T-helper 2 cell (primary cell): ENCODE measurements around the gene DDX54.
A peak's percentile ranks its signal among the peaks of the same experiment; 100 is the strongest.

Source experiments
- DNase-seq, 5 experiments: peaks; one replicate each; pipeline versions ENCODE4 v3.0.0 to v3.0.0-alpha.2; 2012 to 2022

Gene DDX54

GRCh38 chr12:113116875-113117274, 68.4 kb downstream of the DDX54 start:
- DNase-seq = no peak

DNA sequence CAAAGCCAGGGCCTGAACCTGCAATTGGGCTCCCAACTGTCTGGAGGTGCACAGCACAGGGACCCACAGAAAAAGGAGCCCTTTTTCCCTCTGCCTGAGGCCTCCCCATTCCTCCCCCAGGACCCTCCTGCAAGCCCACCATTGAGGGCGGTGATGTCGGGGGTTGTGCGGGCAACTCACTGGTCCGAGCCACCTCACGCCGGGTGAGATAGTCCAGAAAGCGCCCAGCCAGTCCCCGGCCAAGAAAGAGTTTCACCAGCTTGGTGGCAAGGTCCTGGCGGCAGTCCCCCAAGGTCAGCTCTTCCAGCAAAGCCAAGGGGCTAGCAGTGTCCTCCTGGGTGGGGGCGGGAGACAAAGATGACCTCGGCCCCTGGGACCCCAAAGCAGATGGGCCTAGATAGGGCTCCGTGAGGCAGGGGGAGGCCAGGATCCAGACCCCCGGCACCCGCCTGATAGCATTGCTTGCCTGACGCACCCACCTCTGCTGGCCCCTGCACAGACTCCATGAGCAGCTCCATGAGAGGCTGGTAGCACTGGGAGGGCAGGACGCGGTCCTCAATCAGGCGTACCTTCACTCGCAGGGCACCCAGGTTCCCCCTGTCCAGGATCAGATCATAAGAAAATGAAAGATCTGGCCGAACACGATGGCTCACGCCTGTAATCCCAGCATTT, 69.7 kb downstream of the DDX54 start:
- no peak for DNase-seq

DNA sequence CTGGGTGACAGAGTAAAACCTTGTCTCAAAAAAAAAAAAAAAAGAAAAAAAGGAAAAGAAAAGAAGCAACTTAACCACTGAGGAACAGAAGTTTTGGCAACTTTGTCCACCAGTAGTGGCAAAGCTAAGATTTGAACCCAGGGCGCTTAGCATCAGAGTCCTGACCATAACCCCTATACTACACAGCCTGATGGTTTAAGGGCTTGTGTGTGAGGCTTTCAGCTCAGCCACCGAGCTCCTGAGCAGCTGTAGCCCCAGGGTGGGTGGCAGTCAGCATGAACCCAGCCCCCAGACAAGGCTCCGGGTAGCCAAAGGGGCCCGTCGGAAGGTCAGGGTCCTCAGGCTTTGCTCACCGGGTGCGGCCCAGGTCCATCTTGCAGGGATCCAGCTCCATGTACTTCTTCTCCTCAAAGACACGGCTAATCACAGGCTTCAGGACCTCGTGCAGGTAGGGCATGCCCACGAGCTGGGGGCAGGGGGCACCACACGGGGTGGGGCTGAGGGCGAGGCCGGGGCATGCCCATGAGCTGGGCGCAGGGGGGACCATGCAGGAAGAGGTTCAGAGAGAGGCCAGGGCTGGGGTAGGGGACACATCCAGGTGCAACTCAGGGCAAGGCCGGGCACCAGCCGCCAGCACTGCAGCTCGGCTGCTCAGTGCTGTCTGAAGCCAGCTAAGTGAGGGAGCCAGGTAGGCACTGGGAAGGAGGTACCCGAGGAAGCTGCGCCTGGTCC, 70.7 kb downstream of the DDX54 start:
- DNase-seq = no peak

GRCh38 chr12:113113397-113113796, 71.9 kb downstream of the DDX54 start:
- no peak for DNase-seq

GRCh38 chr12:113112043-113112899, 73.0 kb downstream of the DDX54 start:
- DNase-seq = no peak

GRCh38 chr12:113111247-113111646, 74.0 kb downstream of the DDX54 start:
- no peak for DNase-seq

GRCh38 chr12:113109872-113110599, 75.2 kb downstream of the DDX54 start:
- DNase-seq = peak in 2 of 5 experiments; percentile 43 to 76

DNA sequence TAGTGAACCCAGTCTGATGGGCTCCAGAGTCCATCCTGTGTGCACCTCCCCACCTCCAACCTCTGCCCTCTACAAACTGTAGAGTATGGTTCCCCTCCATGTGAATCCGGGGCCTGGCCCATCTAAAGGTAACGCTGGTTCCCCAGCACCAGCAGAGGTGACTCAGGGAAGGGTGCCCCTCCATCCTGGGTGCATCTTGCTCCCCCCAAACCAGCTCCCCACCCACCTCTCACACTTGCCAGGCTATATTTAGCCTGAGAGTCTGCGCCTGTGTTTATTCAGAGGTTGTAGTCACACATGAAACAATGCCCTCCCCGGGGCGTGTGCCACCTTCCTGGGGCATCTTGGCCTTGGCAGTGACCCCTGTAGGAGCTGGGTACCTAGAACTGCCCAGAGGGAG, 75.9 kb downstream of the DDX54 start:
- DNase-seq = no peak

DNA sequence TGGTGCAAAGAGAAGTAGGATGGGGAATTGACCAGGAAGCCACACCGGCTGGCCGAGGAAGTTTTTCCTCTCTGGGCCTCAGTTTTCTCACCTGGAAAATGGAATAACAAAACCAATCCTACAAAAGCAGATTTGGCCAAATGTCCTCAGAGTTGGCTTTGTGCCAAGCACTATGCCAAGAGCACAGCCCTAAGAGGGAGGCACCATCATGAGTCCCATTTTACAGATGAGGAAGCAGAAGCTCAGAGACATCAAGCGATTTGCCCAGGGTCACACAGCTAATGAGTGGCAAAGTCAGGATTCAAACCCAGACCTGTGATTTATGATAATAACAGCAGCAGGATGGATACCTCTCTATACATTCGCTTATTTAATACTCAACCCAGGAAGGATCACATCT, 77.0 kb downstream of the DDX54 start:
- no peak for DNase-seq
